Measurements from ENCODE around the gene LILRA5. TPM values are rescaled to one million over a fixed set of nuclear protein-coding genes. Genes with fewer than 3 reads are reported as not detected.
"Not testable (repeated sequence)": the region's sequence is repeated elsewhere in the genome, so short reads cannot be mapped to it uniquely, and the experiment has no call there.

LILRA5 gene
- not detected in 2 replicates for total RNA-seq

DNA sequence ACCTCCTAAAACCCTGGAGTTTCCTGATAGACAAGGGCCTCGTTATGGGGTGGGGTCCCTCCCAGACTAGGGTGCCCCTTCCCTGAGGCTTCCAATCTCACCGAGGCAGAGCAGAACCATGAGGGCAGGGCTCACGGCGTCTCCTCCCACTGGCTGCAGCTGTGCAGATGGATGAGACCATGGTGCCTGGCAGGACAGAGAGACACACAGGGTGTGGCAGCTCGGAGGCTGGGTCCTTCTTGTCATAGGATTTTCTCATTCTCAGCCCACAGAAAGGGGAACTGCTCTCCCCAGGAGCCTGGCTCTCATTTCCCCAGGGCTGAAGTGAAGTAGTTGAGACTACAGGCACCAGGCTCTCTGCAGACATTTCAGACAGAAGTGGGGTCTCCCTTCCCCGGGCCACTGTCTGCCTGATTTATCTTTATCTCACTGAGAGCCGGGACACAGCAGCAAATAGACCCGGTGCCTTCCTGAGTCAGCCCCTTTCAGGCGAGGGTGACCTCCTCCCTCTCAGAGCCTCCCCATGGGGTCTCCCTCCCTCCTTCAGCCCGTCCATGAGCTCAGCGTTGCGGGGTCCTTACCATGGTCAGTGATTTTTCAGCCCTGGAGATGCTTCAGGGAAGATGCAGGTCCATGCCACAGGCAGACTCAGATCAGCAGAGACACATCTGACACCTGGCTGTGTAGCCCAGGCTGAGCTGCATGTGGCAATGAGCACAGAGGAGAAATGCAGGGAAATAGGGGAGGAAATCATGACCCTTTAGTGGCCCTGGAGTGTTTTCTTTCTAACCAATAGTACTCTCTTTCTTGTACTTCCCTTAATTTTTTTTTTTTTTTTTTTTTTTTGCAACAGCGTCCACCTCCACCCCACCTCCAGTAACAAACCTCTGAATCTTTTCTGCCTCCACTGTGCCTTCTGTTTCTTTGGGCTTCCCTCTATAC, at the start of gene LILRA5:
TSS of gene LILRA5 (minus strand) at position 731 of the 942 bp plus-strand sequence. CDS start at position 584, 147 bp downstream.
- no peak for DNase-seq

DNA sequence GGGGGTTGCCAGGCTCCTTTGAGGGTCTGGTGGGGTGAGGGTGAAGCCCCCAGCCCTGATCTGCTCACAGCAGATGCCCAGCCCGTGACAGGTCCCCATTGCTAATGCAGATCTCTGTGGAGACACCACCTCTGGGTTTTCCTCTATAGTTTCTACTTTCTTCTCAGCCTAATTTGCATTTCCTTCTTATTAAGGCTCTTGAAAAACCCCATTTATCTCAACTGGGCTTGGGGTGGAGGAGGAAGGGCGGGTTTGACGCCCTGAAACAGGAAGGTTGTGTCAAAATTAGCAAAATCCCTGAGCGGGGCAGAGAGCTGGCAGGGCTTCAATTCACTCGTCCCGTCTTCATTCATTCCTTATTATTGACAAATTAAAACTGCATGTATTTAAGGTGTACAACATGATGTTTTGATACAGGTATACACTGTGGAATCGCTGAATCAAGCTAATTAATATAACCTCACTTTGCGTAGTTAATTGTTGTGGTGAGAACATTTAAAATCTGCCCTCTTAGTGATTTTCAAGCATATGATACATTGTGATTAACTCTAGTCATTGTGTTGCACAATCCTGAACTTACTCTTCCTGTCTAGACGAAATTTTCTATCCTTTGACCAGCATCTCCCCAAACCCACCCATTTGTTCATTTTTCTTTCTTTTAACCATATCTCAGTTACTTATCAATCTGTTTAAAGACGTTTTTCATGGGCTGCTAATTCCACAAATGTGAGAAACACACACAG, 48.9 kb upstream of the LILRA5 start:
- not testable (repeated sequence) for DNase-seq

DNA sequence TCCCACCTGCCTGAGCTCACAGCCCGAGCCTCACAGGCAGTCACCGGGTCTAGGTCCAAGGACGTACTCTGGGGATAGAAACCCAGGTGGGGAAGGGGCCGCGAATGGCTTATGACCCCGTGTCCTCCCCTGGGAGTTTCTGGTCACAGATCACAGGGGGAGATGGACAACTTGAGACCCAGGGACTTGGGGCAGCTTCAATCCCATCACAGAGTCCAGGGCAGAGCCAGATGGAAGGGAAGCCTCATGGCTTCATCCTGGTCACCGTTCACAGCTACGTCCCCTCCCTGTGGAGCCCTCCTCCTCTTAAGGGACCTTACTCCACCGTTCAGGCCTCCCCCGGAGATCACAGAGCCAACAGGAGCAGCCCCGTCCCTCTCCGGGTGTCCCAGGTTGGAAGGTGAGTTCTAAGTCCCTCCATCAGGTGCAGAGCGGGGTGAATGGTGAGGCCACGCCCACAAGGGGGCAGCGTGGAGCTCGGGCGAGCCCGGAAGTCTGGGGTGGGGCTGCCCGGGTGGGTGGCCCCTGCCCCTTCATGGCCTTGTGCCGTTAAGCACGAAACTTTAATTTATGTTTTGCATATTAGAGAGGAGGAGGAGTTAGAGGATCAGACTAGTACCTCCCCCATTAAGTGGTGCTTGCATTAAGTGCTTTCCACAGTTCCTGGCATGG, 46.3 kb upstream of the LILRA5 start:
- not testable (repeated sequence) for DNase-seq

DNA sequence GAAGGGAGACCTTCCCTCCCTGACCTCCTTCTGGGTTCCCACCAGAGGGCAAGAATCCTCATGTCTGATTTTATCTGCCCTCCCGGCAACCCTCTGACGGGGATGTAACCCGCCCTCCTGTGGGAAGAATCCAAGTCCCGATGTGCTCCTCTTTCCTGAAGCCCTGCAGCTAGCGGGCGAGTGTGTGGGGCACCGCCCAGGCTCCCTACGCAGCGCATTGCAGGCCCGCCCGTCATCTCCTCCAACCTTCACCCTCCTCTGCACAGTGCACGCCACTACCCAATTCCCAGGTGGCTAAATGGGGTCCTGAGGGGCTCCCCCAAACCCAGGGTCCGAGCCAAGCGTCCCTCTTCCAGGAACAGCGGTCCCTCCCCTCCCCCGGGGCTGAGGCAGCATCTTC, 44.4 kb upstream of the LILRA5 start:
- no peak for DNase-seq

DNA sequence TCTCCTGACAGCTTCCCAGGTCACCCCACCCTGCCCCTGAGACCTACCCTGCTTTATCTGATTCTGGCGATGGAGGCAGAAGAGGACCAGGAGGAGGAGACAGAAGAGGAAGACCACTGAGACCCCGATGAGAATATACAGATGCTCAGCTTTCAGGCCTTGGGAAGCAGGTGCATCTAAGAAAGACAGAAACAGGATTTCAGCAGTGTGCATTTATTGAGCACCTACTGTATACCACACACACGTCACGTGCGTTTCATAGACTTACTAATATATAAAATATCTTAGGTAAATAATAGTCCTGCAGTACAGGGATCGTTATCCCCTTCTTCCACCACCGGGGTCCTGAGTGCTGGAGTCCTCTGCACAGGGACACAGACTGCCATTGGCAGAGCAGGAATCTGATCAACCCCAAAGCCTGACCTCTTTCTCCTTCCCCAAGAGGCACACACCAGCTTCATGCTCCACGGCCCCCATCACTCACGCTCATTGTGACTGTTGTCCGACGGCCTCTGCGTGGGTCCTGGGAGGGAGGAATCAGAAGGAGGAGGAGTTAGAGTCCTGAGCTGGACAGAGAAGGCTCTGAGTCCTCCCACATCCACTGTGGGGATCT, 43.6 kb upstream of the LILRA5 start:
- no peak for DNase-seq

DNA sequence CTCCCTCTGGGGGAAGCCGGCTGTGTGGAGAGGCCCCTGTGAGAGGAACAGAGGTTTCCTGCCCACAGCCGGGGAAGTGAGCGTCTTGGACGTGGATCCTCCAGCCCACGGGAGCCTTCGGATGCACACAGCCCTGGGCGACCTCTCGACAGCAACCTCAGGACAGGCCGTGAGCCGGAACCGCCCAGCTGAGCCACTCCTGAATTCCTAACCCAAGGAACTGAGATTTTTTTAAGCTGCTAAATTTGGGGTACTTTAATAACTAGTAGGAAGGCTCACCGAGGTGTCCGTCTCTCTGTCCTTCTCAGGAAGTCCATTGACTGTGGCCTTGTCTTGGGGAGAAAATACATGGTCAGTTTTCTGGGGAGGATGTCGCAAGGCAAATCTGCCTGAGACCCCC, 42.7 kb upstream of the LILRA5 start:
- DNase-seq, result no peak

DNA sequence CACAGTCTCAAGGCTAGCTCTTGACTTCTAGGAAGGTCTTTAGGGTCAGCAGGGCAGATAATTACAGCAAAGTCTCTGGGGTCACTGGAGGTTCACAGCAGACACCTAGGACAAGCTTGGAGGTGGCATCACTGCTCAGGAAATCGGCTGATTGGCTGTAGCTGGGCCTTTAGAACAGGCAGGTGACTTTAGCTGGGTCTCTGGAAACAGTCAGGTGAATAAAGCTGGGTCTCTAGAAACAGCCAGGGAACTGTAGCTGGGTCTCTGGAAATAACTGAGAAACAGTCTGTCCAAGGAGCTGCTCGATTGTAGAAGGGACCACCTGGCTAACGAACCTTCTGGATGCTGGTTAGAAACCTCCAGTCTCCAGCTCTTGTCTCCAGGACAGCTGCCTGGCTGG, 41.8 kb upstream of the LILRA5 start:
- DNase-seq, result no peak

DNA sequence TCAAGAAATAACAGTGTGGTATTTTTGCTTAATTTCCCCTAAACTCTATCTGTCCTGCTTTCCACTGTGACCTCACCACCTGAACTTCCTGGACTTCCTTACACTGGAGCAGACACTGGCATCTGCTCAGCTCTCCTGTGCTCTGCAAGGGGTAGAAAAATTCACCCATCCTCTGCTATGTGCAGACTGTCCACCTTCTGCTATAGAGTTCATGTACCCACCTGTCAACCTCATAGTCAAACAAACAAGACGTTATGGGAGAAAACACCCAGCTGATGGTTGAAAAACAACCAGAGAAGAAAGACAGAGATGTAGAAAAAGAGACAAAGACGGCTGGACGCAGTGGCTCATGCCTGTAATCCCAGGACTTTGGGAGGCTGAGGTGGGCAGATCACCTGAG, 39.6 kb upstream of the LILRA5 start:
- DNase-seq, result no peak

DNA sequence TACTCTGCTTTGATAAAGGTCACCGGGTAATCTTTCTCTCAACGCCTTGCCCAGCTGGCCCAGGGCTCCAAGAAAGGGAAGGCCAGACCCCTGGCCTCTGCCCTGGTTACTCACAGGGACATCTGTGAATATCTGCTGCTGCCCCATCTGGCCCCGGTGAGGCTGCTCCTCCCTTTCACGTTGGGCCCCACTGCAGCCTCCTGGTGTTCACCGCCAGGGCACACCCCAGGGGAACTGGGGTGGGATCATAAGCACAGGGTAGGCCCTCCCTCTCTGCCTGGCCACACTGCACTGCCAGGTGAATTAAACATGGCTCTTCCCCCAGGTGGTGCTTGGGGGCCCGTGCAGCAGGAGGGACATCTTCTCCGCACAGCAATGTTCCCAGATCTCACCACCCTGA, 39.1 kb upstream of the LILRA5 start:
- no peak for DNase-seq

DNA sequence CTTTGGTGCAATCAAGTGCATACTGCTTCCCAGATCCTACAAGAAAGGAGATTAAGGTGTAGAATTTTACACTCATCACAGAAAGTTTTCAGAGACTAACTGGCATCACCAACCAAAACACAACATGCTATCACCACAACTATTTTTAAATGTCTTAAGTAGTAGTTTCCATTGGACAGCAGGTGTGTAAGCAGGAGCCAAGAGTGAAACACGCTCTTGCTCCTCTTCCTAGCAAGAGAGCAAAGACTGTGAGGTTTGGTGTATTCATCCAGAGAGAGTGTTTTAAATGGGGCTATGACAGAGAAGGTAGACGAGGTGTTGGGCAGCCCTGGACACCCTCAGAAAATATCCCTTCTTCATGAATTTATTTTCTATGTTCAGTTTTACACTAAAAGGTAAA, 38.5 kb upstream of the LILRA5 start:
- DNase-seq, result no peak

DNA sequence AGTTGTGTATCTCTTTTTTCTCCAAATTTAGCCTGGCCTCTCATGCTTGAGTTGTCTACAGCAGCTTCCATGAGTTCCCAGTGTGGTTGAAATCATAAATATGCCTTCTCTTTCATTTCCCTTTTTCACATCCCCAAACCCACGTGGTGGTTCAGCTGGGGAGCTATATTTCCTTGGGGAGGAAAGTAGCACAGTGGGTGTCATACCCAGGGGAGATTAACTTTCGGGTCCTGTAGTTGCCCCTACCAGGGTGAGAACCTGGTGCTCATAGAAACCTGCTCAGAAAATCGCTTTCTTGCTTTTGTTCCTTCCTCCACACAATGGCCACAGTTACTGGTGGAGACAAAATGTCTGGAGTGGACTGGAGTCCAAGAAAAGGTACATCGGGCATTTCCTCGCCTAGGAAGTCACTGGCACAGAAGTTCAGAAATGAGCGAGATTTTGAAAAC, 33.0 kb upstream of the LILRA5 start:
- DNase-seq, result no peak

DNA sequence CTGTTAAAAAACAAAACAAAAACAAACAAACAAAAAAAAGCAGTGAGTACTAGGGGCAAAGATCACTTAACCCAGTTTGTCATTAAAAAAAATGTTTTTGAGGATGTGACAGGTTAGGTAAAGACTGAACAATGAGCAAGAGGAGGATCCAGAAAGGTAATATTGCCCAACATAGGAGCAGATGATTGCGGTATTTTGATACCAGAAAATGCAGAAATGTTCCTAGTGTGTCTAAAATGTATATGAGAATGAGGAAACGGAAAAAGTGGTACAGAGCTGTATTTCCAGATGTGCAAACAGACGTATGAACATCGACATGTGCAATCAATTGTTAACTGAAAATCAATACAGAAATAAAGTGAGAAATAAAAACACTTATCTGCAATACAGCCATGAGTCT, 30.9 kb upstream of the LILRA5 start:
- DNase-seq, result no peak

DNA sequence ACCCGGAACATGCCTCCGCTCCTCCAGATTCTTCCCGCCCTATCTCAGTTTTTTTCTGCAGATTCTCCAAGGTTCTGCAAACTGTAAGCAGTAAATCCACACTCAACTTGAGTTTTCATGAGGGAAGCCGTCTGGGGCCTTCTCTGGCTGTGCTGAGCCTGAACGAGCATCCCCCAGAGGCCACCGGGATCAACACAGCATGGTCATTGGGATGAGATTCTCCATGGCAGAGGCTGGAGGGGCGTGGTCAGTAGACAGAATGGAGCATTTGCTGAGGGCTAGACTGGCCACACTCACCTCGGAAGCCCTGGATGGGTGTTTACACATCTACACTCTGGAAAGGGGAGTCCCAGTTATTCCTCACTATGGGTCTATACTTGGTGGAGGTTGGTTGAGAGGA, 28.3 kb upstream of the LILRA5 start:
- no peak for DNase-seq

DNA sequence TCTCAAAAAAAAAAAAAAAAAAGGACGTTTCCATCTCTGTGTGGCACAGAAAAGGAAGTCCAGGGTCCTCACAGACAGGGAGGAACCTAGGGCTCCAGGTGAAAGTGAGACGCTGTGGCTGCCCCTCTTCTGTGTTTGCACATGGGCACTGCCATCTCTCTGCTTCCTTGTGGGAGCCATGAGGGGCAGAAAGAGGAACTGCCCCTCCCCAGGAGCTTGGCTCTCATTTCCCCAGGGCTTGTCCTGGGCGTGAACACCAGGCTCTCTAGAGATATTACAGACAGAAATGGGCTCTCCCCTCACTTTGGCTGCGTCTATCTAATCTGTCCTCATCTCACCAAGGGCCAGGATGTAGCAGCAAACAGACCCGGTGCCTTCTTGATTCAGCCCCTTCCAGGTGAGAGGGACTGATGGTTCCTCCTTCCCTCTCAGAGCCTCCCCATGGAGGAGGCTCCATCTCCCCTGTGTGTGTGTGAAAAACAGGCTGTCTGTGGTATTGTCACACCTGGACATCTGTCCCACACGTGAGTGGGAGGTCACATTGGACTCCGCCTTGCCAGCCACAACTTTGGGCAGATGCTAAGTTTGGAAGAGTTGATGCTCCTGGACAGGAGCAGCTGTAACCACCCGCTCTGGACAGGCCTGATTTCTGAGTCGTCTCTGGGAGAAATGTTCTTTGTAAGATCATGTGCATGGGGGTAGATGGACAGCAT, 26.8 kb upstream of the LILRA5 start:
- DNase-seq, result no peak

DNA sequence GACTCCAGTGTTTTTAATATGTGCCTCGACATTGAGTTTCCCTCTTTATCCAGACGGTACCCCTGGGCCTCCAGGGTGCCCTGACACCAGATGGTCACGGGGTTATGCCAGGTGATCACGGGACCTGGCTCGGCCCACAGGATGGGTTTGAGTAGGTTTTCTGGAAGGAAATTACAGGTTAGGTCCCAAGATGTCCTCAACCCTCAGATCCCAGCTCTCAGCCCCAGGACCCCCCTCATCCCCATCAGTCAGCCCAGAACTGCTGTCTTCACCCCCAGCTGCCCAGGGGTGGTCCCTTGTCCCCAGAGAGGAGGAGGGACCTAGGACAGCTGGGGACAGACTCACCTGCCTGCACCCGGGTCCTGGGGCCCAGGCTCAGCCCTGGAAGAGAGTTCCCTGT, 25.6 kb upstream of the LILRA5 start:
- DNase-seq, result no peak

DNA sequence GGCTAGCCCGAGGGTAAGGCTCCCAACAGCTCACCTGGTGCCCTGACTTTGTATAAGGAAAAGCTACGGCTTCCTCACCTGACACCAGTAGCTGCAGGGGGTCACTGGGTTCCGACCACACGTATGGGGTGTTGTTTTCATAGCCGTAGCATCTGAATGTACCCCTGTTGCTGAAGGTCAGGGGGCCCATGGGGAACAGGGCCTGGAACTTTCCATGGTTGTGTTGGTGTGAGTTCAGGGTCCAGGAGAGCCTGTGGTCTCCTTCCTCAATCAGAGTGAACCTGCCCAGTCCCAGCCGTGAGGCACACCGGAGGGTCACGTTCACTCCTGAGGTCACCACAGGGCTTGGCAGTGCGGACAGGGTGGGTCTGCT, 24.9 kb upstream of the LILRA5 start:
- no peak for DNase-seq

DNA sequence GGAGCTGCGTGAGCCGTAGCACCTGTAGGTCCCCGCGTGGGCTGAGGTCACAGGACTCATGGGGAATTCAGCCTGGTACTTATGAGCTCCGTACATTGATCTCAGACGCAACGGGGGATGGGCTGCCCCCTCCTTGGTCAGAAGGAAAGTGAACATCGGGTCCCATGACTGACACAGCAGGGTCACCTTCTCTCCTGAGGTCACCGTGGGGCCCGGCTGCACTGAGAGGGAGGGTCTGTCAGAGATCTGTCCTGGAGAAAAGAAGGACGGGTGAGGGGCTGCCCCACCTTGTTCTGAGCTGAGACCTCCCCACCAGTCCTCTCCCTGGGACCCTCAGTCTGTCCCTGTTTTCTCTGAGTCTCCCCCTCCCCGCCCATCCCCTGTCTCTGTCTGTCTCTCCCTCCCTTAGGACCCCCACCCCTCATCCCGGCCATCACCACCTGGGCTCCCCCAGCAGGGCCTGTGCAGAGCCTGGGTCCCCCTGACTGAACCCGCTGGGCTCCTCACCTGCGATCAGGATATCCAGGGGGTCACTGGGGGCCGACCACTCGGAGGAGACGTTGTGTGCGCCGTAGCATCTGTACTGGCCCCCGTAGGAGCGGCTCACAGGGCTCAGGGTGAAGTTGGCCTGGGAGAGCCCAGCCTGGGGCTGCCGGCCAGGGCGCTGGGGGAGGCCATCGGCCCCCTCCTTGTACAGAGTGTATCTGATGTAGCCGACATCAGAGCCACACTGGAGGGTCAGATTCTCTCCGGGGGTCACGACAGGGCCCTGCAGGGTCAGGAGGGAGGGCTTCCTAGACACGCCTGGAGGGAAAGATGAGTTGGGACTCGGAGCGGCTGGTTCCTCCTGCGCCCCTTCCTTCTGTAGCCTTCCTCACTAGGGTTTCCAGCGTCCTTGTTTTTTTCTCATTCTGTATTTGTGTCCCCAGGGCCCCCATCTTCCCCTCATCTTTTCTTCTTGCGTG, 24.2 kb upstream of the LILRA5 start:
- no peak for DNase-seq

DNA sequence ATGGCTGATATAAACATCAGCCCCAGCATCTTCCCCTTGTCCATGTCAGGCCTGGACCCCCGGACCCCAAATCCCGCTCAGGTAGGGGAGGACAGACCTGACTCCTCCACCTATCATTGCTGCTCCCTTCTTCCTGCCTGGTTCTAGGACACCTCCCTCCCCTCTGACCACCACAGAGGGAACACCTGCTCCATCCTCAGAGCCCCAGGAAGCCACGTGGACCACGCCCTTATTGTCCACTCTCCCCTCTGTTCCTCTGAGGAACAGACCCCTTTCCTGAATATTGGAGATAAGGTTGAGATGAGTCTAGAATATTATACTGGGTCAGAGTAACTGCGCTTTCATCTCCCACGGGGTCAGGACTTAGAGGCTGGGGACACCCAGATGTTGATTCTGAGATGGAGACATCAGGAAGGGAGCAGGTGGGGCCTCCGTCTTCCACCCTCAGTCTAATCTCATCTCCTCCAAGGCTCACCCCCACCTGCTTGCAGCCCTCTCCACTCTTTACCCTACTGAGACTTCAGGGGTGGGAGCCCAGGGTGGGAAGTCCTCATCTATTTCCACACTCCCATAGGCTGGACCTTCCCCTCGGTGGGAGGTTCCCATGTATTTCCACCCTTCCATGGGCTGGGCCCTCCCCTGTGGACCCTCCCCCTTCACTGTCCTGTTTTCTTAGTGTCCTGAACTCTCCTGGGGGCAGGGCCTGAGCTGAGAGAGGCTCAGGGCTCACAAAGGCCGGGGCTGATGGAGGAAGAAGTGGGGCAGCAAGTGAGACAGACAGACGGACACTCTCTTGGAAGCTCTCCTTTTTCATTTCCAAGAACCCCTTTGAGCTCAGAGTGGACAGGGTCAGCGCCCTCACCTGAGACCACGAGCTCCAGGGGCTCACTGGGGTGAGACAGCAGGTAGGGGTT, 23.3 kb upstream of the LILRA5 start:
- no peak for DNase-seq

DNA sequence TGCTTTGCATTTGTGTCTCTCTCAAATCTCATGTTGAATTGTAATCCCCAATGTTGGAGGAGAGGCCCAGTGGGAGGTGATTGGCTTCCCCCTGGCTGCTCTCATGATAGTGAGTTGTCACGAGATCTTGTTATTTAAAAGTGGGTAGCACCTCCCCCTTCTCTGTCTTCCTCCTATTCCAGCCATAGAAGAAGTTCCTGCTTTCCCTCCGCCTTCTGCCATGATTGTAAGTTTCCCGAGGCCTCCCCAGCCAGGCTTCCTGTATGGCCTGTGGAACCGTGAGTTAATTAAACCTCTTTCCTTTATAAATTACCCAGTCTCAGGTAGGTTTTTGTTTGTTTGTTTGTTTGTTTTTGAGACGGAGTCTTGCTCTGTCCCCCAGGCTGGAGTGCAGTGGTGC, 22.2 kb upstream of the LILRA5 start:
- DNase-seq, result no peak
